GM12865 (cell line): ENCODE measurements around the gene SIL1.

ENCODE experiments used
- DNase-seq: peaks from one replicate; pipeline ENCODE4 v3.0.0; 2010; ENCODE audit warnings: low read depth
- H3K4me3 ChIP-seq: 2 replicates; pipeline ENCODE4 v1.5.1; 2011; ENCODE audit warnings: mild to moderate bottlenecking, low read depth, low read length, control low read depth
- TF ChIP-seq, protein P1 (sequence below): IDR thresholded peaks from 2 replicates; pipeline ENCODE4 v1.5.1; 2011; ENCODE audit warnings: low read length, control low read depth, low read depth, inconsistent platforms; ENCODE audit not compliant: insufficient read depth; ENCODE audit errors: missing control alignments

The SIL1 gene

DNA sequence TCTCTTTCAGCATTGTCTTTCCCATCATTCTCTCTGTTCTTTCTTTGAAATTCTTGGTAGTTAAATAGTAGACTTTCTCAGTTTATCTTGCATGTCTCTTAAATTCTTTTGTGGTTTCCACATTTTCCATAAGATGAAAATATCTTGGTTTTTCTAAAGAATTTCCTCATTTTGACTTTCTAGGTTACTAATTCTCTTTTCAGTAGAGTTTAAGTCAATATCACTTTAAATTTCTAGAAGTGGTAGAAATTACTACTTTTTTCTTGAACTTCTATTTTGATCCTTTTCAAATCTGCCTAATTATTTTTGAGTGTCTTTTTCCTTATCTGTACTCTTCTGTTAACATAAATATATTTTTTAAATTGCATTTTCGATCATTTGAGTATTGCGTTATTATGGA, 299.4 kb downstream of the SIL1 start:
- no peak for DNase-seq
- TF ChIP-seq, protein P1, sequence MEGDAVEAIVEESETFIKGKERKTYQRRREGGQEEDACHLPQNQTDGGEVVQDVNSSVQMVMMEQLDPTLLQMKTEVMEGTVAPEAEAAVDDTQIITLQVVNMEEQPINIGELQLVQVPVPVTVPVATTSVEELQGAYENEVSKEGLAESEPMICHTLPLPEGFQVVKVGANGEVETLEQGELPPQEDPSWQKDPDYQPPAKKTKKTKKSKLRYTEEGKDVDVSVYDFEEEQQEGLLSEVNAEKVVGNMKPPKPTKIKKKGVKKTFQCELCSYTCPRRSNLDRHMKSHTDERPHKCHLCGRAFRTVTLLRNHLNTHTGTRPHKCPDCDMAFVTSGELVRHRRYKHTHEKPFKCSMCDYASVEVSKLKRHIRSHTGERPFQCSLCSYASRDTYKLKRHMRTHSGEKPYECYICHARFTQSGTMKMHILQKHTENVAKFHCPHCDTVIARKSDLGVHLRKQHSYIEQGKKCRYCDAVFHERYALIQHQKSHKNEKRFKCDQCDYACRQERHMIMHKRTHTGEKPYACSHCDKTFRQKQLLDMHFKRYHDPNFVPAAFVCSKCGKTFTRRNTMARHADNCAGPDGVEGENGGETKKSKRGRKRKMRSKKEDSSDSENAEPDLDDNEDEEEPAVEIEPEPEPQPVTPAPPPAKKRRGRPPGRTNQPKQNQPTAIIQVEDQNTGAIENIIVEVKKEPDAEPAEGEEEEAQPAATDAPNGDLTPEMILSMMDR, result no peak
- no peak overlapping the region for H3K4me3 ChIP-seq

GRCh38 chr5:138898299-138898698, 299.9 kb downstream of the SIL1 start:
- H3K4me3 ChIP-seq, result no peak overlapping the region
- TF ChIP-seq, protein P1, result no peak
- DNase-seq, result no peak
